Neural progenitor cell (in vitro differentiated cells): Measurements from ENCODE around the gene CPS1.

Experiments used
- EZH2phosphoT487 ChIP-seq: fragments of 200-600 bp; sonication (generic); IDR thresholded peaks from 2 replicates; pipeline ENCODE4 v1.6.1; 2017; ENCODE audit warnings: antibody characterized with exemption
- TF ChIP-seq, protein P1 (sequence below): fragments of 200-600 bp; sonication (generic); IDR thresholded peaks from 2 replicates; pipeline ENCODE4 v1.5.1; 2017; ENCODE audit warnings: antibody characterized with exemption, mild to moderate bottlenecking

GRCh38 chr2:210604666-210605065, 48.3 kb downstream of the CPS1 start:
- TF ChIP-seq, protein P1, sequence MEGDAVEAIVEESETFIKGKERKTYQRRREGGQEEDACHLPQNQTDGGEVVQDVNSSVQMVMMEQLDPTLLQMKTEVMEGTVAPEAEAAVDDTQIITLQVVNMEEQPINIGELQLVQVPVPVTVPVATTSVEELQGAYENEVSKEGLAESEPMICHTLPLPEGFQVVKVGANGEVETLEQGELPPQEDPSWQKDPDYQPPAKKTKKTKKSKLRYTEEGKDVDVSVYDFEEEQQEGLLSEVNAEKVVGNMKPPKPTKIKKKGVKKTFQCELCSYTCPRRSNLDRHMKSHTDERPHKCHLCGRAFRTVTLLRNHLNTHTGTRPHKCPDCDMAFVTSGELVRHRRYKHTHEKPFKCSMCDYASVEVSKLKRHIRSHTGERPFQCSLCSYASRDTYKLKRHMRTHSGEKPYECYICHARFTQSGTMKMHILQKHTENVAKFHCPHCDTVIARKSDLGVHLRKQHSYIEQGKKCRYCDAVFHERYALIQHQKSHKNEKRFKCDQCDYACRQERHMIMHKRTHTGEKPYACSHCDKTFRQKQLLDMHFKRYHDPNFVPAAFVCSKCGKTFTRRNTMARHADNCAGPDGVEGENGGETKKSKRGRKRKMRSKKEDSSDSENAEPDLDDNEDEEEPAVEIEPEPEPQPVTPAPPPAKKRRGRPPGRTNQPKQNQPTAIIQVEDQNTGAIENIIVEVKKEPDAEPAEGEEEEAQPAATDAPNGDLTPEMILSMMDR = no peak
- no peak for TF ChIP-seq EZH2phosphoT487
